Activated gamma-delta T cell treated with Interleukin-2 at 50 U/mL for 16 hours (primary cell): ENCODE measurements around the gene FUCA1.
"Not testable (repeated sequence)": the region's sequence is repeated elsewhere in the genome, so short reads cannot be mapped to it uniquely, and the experiment has no call there.

Source experiments
- DNase-seq: peaks from one replicate; pipeline ENCODE4 v3.0.0-alpha.2; 2020

The FUCA1 gene

DNA sequence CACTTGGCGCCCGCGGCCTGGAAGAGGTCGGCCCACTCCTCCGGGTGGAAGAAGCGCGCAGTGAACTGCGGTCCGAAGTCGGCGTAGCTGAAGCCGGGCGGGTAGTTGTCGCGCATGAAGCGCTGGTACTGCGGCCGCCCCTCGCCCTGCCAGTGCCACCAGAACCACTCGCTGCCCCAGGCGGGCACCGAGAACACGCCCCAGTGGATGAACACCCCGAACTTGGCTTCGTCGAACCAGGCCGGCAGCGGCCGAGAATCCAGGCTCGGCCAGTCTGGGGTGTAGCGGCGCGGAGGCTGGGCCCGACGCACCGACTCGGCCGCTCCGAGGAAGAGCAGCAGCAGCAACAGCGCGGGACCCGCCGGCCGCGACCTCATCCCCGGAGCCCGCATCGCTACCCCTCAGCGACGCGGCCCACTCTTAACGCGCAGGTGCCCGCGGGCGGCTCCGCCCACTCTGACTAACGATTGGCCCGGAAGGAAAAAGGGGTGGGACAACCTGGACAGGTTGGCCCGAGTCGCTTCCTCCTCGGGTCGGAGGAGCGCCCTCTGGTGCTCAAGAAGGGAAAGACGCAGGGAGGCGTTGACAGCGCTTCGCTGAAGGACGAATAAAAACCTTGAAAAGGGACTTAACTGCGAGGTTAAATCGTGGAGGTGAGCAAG lies at the start of gene FUCA1:
Gene FUCA1 (minus strand): TSS at position 396 of the 662 bp plus-strand sequence. CDS start 4 bp downstream, at position 392.
- DNase-seq: peak; percentile 96

DNA sequence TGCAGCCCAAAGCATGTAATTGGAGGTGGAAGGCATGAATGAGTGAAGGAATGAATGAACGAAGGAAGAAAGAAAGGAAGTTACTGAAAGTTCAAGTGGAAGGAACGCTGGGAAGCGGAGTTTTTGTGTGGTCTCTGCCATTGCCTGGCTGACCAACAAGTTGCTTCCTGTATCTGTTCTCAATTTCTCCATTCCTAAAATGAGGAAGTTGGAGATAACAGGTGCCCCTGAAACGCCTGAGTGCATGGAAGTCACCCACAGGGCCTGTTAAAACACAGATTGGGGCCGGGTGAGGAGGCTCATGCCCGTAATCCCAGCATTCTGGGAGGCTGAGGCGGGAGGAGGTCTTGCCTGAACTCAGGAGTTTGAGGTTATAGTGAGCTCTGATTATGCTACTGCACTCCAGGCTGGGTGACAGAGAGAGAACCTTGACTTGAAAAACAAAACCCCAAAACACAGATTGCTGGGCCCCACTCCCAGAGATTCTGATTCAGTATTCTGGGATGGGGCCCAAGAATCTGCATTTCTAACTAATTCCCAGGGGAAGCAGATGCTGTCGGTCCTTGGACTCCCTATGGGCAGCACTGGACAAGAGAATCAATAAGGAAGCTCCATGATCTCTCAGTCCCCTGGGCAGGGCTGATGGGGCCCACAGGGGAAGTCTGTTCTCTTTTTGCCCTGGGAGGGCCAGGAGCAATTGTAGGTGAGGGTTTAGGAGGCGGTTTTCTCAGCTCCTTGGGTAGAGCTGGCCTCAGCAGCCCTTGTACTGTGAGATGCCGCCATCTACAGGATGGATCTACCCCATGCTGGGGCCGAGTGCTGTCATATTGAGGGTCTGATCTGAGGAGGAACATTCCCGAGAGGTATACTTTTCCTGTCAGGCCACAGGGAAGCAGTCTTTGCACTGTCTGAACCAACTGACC lies 48.4 kb upstream of the FUCA1 start:
- DNase-seq: peak; percentile 74

DNA sequence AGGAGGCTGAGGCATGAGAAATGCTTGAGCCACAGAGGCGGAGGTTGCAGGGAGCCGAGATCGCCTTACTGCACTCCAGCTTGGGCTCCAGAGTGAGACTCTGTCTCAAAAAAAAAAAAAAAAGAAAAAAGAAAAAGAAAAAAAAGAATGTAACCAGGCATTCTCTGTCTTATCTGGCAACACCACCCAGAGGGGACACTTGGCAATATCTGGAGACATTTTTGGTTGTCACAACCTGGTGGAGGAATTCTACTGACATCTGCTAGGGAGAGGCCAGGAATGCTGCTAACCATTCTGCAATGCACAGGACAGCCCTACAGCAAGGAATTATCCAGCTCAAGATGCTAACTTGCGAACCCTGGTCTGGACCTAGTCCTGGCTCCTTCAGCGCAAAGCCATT lies 47.4 kb upstream of the FUCA1 start:
- DNase-seq: no peak

- no peak for DNase-seq
Observed at GRCh38 chr1:23914921-23915320, 46.8 kb upstream of the FUCA1 start.

GRCh38 chr1:23913212-23913880 lies 45.3 kb upstream of the FUCA1 start, which contains the start of gene CNR2:
CNR2 (minus strand) TSS chr1:23913362; CDS start chr1:23875617, 37,745 bp downstream.
- peak; percentile 50 for DNase-seq

- no peak for DNase-seq
Observed at GRCh38 chr1:23911921-23912320, 43.8 kb upstream of the FUCA1 start.

DNA sequence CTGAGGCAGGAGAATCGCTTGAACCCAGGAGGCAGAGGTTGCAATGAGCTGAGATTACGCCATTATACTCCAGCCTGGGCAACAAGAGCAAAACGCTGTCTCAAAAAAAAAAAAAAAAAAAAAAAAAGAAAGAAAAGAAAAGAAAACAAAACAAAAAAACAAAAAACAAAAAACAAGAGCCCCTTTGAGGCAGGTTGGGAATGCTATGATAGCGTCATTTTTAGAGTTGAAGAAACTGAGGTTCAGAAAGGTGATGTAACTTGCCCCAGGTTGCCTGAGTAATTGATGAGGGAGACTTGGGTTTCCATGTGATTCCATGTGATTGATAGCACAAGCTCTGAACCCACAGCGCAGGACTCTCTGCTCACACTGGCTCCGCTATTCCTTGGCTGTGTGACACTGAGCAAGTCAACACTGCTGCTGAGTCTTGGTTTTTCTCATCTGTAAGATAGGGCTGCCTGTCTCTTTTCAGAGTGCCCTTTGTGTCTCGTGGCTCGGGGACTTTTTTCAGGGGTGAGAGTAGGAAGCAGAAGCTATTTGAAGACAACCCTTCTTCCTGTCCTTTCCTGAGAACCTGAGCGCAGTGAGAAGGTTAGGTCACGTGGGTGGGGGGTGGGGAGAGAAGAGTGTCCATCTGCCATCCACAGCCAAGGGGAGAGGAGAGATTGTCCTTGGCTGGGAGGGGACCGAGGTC lies 42.6 kb upstream of the FUCA1 start:
- no peak for DNase-seq

- no peak for DNase-seq
Observed at GRCh38 chr1:23910144-23910543, 42.1 kb upstream of the FUCA1 start.

DNA sequence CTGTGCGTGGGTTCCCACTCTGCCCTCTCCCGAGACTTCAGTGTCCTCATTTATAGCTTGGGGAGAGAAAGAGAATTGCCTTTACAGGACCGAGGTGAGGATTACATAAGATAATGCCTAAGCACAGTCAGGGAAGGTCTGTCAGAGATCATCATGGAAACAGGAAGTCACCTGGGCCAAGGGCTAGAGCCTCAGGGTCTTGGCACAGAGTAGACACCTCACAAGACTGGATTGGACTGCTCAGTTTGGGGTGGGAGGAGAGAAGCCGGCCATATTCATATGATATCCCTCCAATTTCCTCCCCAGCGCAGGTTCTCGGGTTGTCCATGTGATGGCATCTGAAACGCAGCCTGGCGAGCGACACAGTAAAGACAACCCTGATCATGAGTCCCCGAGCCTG lies 41.3 kb upstream of the FUCA1 start:
- no peak for DNase-seq

DNA sequence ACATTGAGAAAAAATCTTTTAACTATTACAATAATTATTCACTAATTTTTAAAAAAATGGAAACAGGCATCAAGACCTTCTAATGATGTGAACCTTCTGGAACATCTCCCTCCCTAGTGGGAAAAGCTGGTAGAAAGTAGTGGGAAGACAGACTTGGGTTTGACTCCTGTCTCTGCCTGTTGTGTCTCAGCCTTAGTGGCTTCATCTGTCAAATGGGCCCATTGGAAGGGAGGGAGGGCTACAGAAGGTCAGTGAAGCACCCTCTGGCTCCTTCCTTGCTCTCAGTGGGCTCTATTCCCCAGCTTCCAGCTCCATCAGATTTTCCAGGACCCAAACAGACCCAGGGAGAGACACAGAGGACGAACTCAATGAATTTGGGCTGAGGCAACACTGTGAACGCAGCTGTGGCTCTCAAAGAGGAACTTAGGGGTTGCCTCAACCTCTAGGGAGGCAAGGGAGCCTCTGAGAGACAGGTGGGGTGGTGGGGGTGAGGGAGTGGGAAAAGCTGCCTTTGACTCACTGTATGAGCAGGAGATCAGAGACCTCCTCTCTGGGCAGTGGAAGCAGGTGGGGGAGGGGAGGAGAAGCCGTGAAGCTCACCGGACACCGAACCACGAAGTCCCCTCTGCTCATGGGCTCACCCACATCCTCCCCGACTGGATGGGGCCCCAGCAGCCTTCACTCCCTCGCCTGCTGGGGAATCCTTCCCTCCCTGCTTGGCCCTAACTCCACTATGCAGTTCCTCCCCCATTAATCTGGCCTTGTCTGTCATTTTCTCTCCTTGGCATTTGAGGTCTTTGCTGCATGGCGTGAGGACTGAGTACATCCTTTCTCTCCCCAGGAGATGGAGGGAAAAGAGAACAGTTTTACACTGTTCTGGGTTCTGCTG lies 40.6 kb upstream of the FUCA1 start:
- peak; percentile 54 for DNase-seq

- DNase-seq: no peak
Observed at GRCh38 chr1:23906731-23907130, 38.6 kb upstream of the FUCA1 start.

- no peak for DNase-seq
Observed at GRCh38 chr1:23905461-23906025, 37.5 kb upstream of the FUCA1 start.

DNA sequence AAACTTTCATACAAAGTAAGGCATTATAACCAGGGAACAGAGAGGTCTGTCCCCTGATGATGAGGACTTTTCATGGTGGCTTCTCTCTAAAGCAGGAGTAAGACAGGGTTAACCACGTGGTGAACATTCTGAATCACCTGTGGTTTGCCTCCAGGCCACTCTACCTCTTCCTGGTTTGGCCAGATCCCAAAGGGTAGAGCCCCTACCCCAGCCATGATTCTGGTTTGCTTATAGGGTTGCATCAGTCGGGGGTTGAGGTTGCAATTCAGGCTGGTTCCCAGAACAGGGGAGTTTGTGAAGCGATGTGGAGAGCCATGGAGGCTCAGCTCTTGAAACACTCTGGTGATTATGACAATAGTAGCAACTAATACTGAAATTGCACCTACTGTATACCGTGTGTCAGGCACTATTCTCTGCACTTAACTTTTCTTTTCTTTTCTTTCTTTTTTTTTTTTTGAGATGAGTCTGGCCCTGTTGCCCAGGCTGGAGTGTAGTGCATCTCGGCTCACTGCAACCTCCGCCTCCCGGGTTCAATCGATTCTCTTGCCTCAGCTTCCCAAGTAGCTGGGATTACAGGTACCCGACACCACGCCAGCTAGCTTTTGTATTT lies 36.8 kb upstream of the FUCA1 start:
- DNase-seq: no peak

DNA sequence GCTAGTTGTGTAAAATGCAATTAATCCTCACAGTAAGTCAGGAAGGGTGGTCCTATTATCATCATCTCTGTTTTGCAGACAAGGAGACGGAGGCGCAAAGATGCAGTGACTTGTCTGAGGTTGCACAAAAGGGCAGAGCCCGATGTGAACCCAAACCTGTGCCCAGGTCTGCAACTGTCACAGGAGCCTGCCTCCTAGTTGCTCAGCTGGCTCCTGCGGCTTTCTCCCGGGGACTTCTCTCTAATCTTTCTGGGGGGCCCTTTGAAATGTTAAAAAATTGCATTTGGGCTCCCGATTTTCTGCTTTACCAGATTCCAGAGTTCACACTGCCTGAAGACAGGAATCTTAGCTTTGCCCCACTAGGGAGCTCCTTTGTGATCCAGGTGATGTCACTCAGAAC lies 35.7 kb upstream of the FUCA1 start:
- DNase-seq: no peak

DNA sequence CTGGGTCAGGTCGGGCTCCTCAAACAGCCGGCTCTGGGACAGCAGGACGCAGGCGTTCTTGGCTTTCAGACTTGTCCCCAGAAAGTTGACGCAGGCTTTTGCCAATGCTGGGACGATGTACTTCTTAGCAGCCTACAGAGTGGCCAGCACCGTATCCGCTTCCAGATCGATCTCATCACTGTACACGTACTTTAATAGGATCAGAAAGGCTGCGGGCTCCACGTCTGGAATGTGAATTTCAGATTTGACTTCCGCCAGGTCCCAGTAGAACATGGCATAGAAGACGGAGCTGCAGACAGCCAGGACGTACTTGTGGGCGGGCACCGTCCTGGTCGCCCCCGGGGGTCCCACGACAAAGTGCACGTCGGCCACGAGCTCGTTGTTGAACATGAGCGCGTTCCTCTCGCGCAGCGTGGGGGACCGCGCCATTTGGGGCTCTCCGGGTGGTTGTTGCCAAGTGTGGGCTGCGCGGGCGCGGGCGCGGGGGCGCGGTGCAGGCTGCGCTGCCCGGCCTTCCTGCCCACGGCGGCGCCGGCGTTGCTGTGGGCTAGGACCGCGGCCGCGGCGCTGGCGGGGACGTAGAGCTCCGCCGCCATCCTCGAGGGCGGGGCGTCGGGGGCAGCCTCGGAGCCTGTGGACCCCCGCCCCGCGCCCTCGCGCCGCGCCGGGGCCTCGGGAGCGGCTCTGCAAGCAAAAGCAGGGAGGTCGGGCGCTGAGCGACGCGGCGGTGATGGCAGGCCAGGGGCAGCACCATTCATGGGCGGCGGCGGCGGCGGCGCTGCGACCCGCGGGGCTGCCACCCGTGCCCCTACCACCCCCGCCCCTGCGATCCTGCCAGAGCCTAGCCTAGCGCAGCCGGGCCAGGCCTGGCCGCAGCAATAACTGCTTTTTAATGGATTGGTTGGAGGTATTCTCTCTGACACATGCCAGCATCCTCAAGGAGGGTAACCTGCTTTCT lies 34.5 kb upstream of the FUCA1 start:
- no peak for DNase-seq

GRCh38 chr1:23900017-23900416 lies 31.9 kb upstream of the FUCA1 start:
- DNase-seq: not testable (repeated sequence)

DNA sequence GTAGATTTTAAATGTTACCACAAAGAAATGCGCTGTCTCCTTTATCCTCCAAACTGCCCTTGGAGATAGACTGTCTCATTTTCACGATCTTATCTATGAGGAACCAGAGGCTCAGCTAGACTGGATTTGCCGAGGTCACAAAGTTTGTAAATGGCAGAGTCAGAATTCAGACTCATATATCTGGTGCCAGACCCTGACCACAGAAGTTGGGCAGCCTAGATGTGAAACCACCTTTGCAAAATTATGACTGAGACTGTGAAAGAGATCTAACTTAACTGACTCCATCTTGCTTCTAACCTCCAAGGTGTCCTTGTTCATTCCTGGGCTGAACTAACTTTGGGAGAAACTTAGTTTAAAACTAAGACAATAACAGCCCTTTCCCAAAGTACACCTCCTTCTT lies 31.0 kb upstream of the FUCA1 start:
- DNase-seq: no peak

GRCh38 chr1:23897083-23897482 lies 29.0 kb upstream of the FUCA1 start:
- no peak for DNase-seq

DNA sequence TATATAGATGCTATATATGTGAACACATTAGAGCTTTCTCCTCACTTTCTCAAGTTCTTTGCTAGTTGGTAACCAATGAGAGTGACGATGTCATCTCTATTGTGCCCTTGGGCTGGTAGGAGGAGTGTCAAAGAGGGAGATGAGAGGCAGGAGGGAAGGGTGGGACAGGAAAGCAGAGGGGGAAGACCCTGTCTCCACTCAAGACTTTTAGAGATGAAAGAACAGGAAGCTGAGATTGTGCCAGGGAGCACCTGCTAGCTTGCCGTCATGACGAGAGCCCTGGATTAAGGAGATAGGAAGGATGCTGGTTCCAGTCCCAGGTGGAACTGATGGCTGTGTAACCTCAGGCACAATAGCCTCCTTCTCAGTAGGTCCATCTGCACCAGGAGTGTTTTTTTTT lies 28.4 kb upstream of the FUCA1 start:
- no peak for DNase-seq

- no peak for DNase-seq
Observed at GRCh38 chr1:23895993-23896392, 27.9 kb upstream of the FUCA1 start.
